HEK293 (cell line): Measurements from ENCODE around the gene FOXP1.

Source experiments
- CTCF ChIA-PET: fragments of 350-600 bp; formaldehyde crosslinking; extraction: SDS; loops from one replicate; lab custom pipeline; 2021; ENCODE audit warnings: antibody characterized with exemption; lab: Yijun Ruan, JAX
- POLR2A ChIA-PET: fragments of 300-600 bp; formaldehyde crosslinking; extraction: SDS; loops from one replicate; lab custom pipeline; 2020; ENCODE audit warnings: antibody characterized with exemption, inconsistent platforms; lab: Yijun Ruan, JAX
- H3K27ac ChIP-seq: fragments of 200-500 bp; sonication (Bioruptor generic); 2 replicates; pipeline ENCODE4 v1.5.1; 2014; ENCODE audit warnings: low read depth, low read length, control low read depth, inconsistent platforms; ENCODE audit errors: extremely low read depth
- H3K36me3 ChIP-seq, 2 experiments: fragments of 200-500 bp in 1 of 2; sonication (Bioruptor generic) in 1 of 2; 1 replicate in 1 of 2; 2 replicates in 1 of 2; pipeline ENCODE4 v1.5.1; 2014 to 2017; ENCODE audit warnings: inconsistent platforms in 2 of 2, low read length in 2 of 2; ENCODE audit not compliant: control insufficient read depth in 2 of 2, insufficient read depth in 1 of 2
- H3K4me1 ChIP-seq: fragments of 200-500 bp; sonication (Bioruptor generic); 2 replicates; pipeline ENCODE4 v1.5.1; 2014; ENCODE audit warnings: mild to moderate bottlenecking, low read length, inconsistent platforms; ENCODE audit not compliant: control insufficient read depth, insufficient read depth
- H3K4me3 ChIP-seq: 2 replicates; pipeline ENCODE4 v1.5.1; 2011; ENCODE audit warnings: low read depth, mild to moderate bottlenecking, control low read depth, low read length, moderate library complexity
- H3K9me3 ChIP-seq: fragments of 200-500 bp; sonication (Bioruptor generic); 2 replicates; pipeline ENCODE4 v1.5.1; 2014; ENCODE audit warnings: low read depth, low read length, inconsistent platforms; ENCODE audit not compliant: control insufficient read depth, insufficient read depth
- GFI1B ChIP-seq: fragments of 450-650 bp; formaldehyde crosslinking; IDR thresholded peaks from 2 replicates; pipeline ENCODE4 v1.5.1; 2016; ENCODE audit warnings: missing biosample characterization, missing genetic modification characterization
- KLF7 ChIP-seq: fragments of 450-650 bp; formaldehyde crosslinking; IDR thresholded peaks from 2 replicates; pipeline ENCODE4 v1.5.1; 2016; ENCODE audit warnings: missing biosample characterization, missing genetic modification characterization, borderline replicate concordance
- PRDM1 ChIP-seq: fragments of 450-650 bp; formaldehyde crosslinking; IDR thresholded peaks from 2 replicates; pipeline ENCODE4; 2016; ENCODE audit warnings: missing biosample characterization, missing genetic modification characterization
- TRIM28 ChIP-seq: IDR thresholded peaks from 2 replicates; pipeline ENCODE4 v1.6.1; 2011; ENCODE audit warnings: low read length, control low read depth, borderline replicate concordance
- ZFHX2 ChIP-seq: fragments of 450-650 bp; formaldehyde crosslinking; conservative IDR thresholded peaks from 2 replicates; pipeline ENCODE4 v1.5.1; 2016; ENCODE audit warnings: missing biosample characterization, missing genetic modification characterization
- ZNF114 ChIP-seq: fragments of 450-650 bp; formaldehyde crosslinking; IDR thresholded peaks from 2 replicates; pipeline ENCODE4 v1.5.0; 2017; ENCODE audit warnings: missing biosample characterization, missing genetic modification characterization
- ZNF140 ChIP-seq: fragments of 450-650 bp; formaldehyde crosslinking; IDR thresholded peaks from 2 replicates; pipeline ENCODE4 v1.5.1; 2016; ENCODE audit warnings: missing biosample characterization, missing genetic modification characterization
- ZNF16 ChIP-seq: fragments of 450-650 bp; formaldehyde crosslinking; IDR thresholded peaks from 2 replicates; pipeline ENCODE4 v1.5.1; 2016; ENCODE audit warnings: low read depth, missing biosample characterization, missing genetic modification characterization
- ZNF335 ChIP-seq: fragments of 450-650 bp; formaldehyde crosslinking; conservative IDR thresholded peaks from 2 replicates; pipeline ENCODE4 v1.5.1; 2016; ENCODE audit warnings: missing biosample characterization, missing genetic modification characterization
- ZNF394 ChIP-seq: fragments of 450-650 bp; formaldehyde crosslinking; IDR thresholded peaks from 2 replicates; pipeline ENCODE4 v1.5.1; 2016; ENCODE audit warnings: missing biosample characterization, missing genetic modification characterization, mild to moderate bottlenecking, moderate library complexity, borderline replicate concordance
- ZNF514 ChIP-seq: fragments of 450-650 bp; formaldehyde crosslinking; IDR thresholded peaks from 2 replicates; pipeline ENCODE4 v1.5.1; 2016; ENCODE audit warnings: missing biosample characterization, missing genetic modification characterization
- ZNF548 ChIP-seq: fragments of 450-650 bp; formaldehyde crosslinking; IDR thresholded peaks from 2 replicates; pipeline ENCODE4 v1.5.1; 2016; ENCODE audit warnings: missing biosample characterization, missing genetic modification characterization
- ZNF558 ChIP-seq: fragments of 450-650 bp; formaldehyde crosslinking; IDR thresholded peaks from 2 replicates; pipeline ENCODE4 v1.5.1; 2016; ENCODE audit warnings: missing biosample characterization, missing genetic modification characterization
- ZNF791 ChIP-seq: fragments of 450-650 bp; formaldehyde crosslinking; IDR thresholded peaks from 2 replicates; pipeline ENCODE4 v1.5.1; 2016; ENCODE audit warnings: missing biosample characterization, missing genetic modification characterization
- ZNF792 ChIP-seq: fragments of 450-650 bp; formaldehyde crosslinking; IDR thresholded peaks from 2 replicates; pipeline ENCODE4 v1.5.1; 2016; ENCODE audit warnings: missing biosample characterization, missing genetic modification characterization
- ZSCAN23 ChIP-seq: fragments of 450-650 bp; formaldehyde crosslinking; IDR thresholded peaks from 2 replicates; pipeline ENCODE4 v1.5.1; 2016; ENCODE audit warnings: missing biosample characterization, missing genetic modification characterization
- TF ChIP-seq, protein P1 (sequence below): fragments of 450-650 bp; formaldehyde crosslinking; conservative IDR thresholded peaks from 2 replicates; pipeline ENCODE4 v1.5.1; 2016; ENCODE audit warnings: low read depth, missing biosample characterization, missing genetic modification characterization
- TF ChIP-seq, protein P2 (sequence below): fragments of 450-650 bp; formaldehyde crosslinking; IDR thresholded peaks from 2 replicates; pipeline ENCODE4 v1.5.1; 2017; ENCODE audit warnings: missing biosample characterization, missing genetic modification characterization
- TF ChIP-seq, protein P3 (sequence below): fragments of 450-650 bp; formaldehyde crosslinking; IDR thresholded peaks from 2 replicates; pipeline ENCODE4 v1.5.1; 2017; ENCODE audit warnings: missing biosample characterization, missing genetic modification characterization
- TF ChIP-seq, protein P4 (sequence below): fragments of 450-650 bp; formaldehyde crosslinking; IDR thresholded peaks from 2 replicates; pipeline ENCODE4 v1.5.1; 2016; ENCODE audit warnings: missing biosample characterization, missing genetic modification characterization
- TF ChIP-seq, protein P5 (sequence below): fragments of 450-650 bp; formaldehyde crosslinking; IDR thresholded peaks from 2 replicates; pipeline ENCODE4 v1.5.1; 2017; ENCODE audit warnings: missing biosample characterization, missing genetic modification characterization

FOXP1 gene

DNA sequence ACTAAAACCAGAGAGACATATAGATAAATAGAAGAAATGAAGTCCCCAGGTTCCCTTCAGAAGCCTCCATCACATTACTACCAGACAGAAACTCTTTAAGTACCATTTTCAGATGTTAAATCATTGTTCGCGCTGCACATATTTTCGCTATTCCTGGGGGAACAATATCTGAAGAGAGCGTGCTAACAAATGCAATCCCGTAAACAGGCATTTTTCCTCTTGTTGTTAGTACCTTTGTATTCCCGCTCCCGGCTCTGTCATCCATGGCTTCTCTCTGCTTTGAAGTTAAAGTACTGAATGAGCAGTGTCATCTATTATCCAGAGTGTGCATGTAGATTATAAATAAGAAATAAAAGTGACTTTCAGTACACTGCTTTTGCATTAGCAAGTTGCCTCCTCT lies 412.3 kb downstream of the FOXP1 start (continued):
- TF ChIP-seq, protein P1, sequence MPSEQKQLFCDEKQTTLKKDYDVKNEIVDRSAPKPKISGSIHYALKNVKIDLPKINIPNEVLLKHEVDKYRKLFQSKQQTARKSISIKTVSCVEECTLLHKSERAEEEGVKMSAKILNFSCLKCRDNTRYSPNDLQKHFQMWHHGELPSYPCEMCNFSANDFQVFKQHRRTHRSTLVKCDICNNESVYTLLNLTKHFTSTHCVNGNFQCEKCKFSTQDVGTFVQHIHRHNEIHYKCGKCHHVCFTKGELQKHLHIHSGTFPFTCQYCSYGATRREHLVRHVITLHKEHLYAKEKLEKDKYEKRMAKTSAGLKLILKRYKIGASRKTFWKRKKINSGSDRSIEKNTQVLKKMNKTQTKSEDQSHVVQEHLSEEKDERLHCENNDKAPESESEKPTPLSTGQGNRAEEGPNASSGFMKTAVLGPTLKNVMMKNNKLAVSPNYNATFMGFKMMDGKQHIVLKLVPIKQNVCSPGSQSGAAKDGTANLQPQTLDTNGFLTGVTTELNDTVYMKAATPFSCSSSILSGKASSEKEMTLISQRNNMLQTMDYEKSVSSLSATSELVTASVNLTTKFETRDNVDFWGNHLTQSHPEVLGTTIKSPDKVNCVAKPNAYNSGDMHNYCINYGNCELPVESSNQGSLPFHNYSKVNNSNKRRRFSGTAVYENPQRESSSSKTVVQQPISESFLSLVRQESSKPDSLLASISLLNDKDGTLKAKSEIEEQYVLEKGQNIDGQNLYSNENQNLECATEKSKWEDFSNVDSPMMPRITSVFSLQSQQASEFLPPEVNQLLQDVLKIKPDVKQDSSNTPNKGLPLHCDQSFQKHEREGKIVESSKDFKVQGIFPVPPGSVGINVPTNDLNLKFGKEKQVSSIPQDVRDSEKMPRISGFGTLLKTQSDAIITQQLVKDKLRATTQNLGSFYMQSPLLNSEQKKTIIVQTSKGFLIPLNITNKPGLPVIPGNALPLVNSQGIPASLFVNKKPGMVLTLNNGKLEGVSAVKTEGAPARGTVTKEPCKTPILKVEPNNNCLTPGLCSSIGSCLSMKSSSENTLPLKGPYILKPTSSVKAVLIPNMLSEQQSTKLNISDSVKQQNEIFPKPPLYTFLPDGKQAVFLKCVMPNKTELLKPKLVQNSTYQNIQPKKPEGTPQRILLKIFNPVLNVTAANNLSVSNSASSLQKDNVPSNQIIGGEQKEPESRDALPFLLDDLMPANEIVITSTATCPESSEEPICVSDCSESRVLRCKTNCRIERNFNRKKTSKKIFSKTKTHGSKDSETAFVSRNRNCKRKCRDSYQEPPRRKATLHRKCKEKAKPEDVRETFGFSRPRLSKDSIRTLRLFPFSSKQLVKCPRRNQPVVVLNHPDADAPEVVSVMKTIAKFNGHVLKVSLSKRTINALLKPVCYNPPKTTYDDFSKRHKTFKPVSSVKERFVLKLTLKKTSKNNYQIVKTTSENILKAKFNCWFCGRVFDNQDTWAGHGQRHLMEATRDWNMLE, result no peak
- TF ChIP-seq, protein P2, sequence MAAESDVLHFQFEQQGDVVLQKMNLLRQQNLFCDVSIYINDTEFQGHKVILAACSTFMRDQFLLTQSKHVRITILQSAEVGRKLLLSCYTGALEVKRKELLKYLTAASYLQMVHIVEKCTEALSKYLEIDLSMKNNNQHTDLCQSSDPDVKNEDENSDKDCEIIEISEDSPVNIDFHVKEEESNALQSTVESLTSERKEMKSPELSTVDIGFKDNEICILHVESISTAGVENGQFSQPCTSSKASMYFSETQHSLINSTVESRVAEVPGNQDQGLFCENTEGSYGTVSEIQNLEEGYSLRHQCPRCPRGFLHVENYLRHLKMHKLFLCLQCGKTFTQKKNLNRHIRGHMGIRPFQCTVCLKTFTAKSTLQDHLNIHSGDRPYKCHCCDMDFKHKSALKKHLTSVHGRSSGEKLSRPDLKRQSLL (tag by site-specific recombination), result no peak
- TF ChIP-seq, protein P3, sequence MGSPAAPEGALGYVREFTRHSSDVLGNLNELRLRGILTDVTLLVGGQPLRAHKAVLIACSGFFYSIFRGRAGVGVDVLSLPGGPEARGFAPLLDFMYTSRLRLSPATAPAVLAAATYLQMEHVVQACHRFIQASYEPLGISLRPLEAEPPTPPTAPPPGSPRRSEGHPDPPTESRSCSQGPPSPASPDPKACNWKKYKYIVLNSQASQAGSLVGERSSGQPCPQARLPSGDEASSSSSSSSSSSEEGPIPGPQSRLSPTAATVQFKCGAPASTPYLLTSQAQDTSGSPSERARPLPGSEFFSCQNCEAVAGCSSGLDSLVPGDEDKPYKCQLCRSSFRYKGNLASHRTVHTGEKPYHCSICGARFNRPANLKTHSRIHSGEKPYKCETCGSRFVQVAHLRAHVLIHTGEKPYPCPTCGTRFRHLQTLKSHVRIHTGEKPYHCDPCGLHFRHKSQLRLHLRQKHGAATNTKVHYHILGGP (tag by site-specific recombination), result no peak

DNA sequence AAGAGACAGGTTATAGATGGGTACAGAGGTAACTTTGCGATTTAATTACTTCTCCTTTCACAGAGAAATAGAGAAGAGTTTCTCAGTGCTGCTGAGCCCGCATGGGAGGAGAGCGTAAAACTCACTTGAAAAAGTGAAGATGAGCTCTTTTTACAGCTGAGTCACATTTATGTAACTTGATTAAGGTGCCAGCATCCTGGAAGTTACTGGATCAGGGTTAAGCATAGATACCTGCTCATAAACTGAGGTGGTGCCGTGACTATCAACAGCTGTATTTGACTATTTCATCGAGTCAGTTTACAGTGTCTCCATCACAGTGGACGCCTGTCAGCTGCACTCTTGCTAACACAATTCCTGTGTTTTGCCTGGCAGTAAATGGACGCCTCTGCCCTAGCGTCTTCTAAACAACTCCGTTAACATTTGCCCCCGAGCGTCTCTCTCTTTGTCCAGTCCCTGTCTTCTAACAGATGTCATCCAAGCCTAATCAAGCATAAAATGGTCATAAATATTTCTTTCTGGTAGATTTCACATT lies 414.6 kb downstream of the FOXP1 start:
- TF ChIP-seq ZNF792 (tag by site-specific recombination) (no peak), TRIM28 (no peak), PRDM1 (tag by site-specific recombination) (0 out of 2 replicates have a peak, but pooled peaks have one; percentile 34), KLF7 (no peak), ZNF558 (no peak), ZNF548 (tag by site-specific recombination) (no peak), ZNF335 (tag by site-specific recombination) (peak; percentile 58), ZNF140 (tag by site-specific recombination) (no peak), ZNF514 (no peak)
- TF ChIP-seq, all 188 proteins: peak for 2
- no peaks in the 10 kb centered on the region for H3K36me3 ChIP-seq
- H3K27ac ChIP-seq, result peak overlapping the region; percentile 42
- ChIA-PET CTCF (no interaction called here), POLR2A (no interaction called here)
- no peaks in the 10 kb centered on the region for H3K9me3 ChIP-seq
- peaks cover 15% of the 10 kb centered on the region for H3K4me1 ChIP-seq
- H3K4me3 ChIP-seq, result no peak overlapping the region

DNA sequence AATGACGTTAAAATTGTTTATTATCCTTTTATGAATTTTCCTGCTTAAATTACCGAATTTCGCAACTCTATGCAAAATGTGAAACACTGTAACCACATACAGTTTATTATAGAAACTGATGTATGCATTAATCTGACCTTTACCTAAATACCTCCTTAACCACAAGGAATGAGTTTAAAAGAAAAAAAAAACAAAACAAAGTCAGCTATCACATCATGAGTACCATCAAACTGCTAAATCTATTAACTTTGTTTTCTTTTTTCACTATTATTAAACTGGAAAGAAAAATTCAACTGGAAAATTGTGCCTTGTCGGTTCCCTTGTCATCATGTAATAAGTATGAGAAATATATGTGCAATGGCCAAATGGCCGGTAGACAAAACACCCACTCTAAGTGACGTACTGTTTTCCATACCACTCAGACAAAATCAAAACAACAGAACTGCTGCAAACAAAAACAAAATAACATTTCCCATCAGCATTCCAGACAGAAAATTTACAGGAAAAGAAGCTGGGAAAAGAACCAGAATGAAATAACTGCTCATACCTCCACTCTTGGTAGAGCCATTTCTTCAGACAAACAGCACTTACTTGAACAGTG lies 415.3 kb downstream of the FOXP1 start:
- Histone ChIP-seq H3K36me3 (no peaks in the 10 kb centered on the region), H3K4me1 (peaks cover 15% of the 10 kb centered on the region), H3K4me3 (no peak overlapping the region), H3K27ac (peak overlapping the region; percentile 42), H3K9me3 (no peaks in the 10 kb centered on the region)
- CTCF ChIA-PET, result no interaction called here
- POLR2A ChIA-PET, result no interaction called here
- no peak for TF ChIP-seq ZNF791 (tag by site-specific recombination)
- TF ChIP-seq ZNF16 (tag by site-specific recombination), result no peak
- no peak for TF ChIP-seq ZNF394 (tag by site-specific recombination)
- TF ChIP-seq, protein P4, sequence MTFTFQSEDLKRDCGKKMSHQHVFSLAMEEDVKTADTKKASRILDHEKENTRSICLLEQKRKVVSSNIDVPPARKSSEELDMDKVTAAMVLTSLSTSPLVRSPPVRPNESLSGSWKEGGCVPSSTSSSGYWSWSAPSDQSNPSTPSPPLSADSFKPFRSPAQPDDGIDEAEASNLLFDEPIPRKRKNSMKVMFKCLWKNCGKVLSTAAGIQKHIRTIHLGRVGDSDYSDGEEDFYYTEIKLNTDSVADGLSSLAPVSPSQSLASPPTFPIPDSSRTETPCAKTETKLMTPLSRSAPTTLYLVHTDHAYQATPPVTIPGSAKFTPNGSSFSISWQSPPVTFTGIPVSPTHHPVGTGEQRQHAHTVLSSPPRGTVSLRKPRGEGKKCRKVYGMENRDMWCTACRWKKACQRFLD, result no peak
- TF ChIP-seq GFI1B (tag by site-specific recombination), result no peak
- TF ChIP-seq, protein P5, sequence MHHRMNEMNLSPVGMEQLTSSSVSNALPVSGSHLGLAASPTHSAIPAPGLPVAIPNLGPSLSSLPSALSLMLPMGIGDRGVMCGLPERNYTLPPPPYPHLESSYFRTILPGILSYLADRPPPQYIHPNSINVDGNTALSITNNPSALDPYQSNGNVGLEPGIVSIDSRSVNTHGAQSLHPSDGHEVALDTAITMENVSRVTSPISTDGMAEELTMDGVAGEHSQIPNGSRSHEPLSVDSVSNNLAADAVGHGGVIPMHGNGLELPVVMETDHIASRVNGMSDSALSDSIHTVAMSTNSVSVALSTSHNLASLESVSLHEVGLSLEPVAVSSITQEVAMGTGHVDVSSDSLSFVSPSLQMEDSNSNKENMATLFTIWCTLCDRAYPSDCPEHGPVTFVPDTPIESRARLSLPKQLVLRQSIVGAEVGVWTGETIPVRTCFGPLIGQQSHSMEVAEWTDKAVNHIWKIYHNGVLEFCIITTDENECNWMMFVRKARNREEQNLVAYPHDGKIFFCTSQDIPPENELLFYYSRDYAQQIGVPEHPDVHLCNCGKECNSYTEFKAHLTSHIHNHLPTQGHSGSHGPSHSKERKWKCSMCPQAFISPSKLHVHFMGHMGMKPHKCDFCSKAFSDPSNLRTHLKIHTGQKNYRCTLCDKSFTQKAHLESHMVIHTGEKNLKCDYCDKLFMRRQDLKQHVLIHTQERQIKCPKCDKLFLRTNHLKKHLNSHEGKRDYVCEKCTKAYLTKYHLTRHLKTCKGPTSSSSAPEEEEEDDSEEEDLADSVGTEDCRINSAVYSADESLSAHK (tag by site-specific recombination), result no peak
- TF ChIP-seq ZNF114 (tag by site-specific recombination), result no peak
- TF ChIP-seq ZSCAN23 (tag by site-specific recombination), result no peak
- peak; percentile 27; the same call in 1 of the 2 replicates for TF ChIP-seq ZFHX2 (tag by site-specific recombination)
